CD4-positive, CD25-positive, alpha-beta regulatory T cell (primary cell): ENCODE data around the gene GLTP. TPM values are rescaled to one million over a fixed set of nuclear protein-coding genes. Genes with fewer than 3 reads are reported as not detected.
"Not testable (repeated sequence)": the region's sequence is repeated elsewhere in the genome, so short reads cannot be mapped to it uniquely, and the experiment has no call there.

Experiments
- ATAC-seq, 2 donors: fragments of 150-1000 bp; cut with Tn5 transposase; one replicate each; pipeline ENCODE4 v1.10.0; 2021; ENCODE audit warnings: low read depth in 2 of 2, moderate number of reproducible peaks in 2 of 2, moderate library complexity in 1 of 2
- DNase-seq, 3 donors: peaks; one replicate each; pipeline versions ENCODE4 v3.0.0 to v3.0.0-alpha.2; 2012 to 2022; ENCODE audit warnings: mixed read lengths in 1 of 3
- H3K27ac ChIP-seq: one replicate; pipeline ENCODE4 v1.7.0; 2013; ENCODE audit warnings: mild to moderate bottlenecking, low read length; ENCODE audit not compliant: insufficient read depth, poor library complexity, severe bottlenecking
- H3K27me3 ChIP-seq: one replicate; pipeline ENCODE4 v1.7.0; 2013; ENCODE audit warnings: low read length; ENCODE audit not compliant: control insufficient read depth, insufficient read depth
- H3K36me3 ChIP-seq: one replicate; pipeline ENCODE4 v1.7.0; 2013; ENCODE audit warnings: mild to moderate bottlenecking, low read length, moderate library complexity; ENCODE audit not compliant: control insufficient read depth, insufficient read depth
- H3K4me1 ChIP-seq: 2 replicates; pipeline ENCODE4 v1.7.0; 2013; ENCODE audit warnings: mild to moderate bottlenecking, low read length; ENCODE audit not compliant: insufficient read depth, control insufficient read depth, poor library complexity, severe bottlenecking
- H3K4me3 ChIP-seq: one replicate; pipeline ENCODE4 v1.7.0; 2013; ENCODE audit warnings: low read depth, mild to moderate bottlenecking, low read length, moderate library complexity
- H3K9me3 ChIP-seq, 2 experiments: 1 replicate in 1 of 2; 2 replicates in 1 of 2; pipeline ENCODE4 v1.7.0; 2013; ENCODE audit warnings: low read length in 2 of 2, mild to moderate bottlenecking in 1 of 2, moderate library complexity in 1 of 2; ENCODE audit not compliant: control insufficient read depth in 2 of 2
- H3K27ac Mint-ChIP-seq, 3 donors: one replicate each; pipeline ENCODE4 v1.8.0; 2020 to 2022; ENCODE audit warnings: mild to moderate bottlenecking in 3 of 3, mixed read lengths in 3 of 3, moderate library complexity in 2 of 3
- H3K27me3 Mint-ChIP-seq: one replicate; pipeline ENCODE4 v1.8.0; 2022; ENCODE audit warnings: mild to moderate bottlenecking, mixed read lengths
- H3K36me3 Mint-ChIP-seq: one replicate; pipeline ENCODE4 v1.8.0; 2020; ENCODE audit warnings: mixed read lengths
- H3K4me1 Mint-ChIP-seq, 4 donors: one replicate each; pipeline ENCODE4 v1.8.0; 2020 to 2022; ENCODE audit warnings: mixed read lengths in 4 of 4, mild to moderate bottlenecking in 1 of 4
- H3K4me3 Mint-ChIP-seq, 4 donors: one replicate each; pipeline ENCODE4 v1.8.0; 2020 to 2022; ENCODE audit warnings: mild to moderate bottlenecking in 4 of 4, mixed read lengths in 4 of 4, moderate library complexity in 3 of 4
- H3K9me3 Mint-ChIP-seq, 7 donors: one replicate each; pipeline ENCODE4 v1.8.0; 2020 to 2022; ENCODE audit warnings: mixed read lengths in 7 of 7, mild to moderate bottlenecking in 3 of 7, moderate library complexity in 2 of 7
- polyA plus RNA-seq, 4 donors: library from polyadenylated mRNA; unstranded; fragments of 300-500 nt; fragmentation: Illumina TruSeq; gene quantifications; one replicate each; pipeline ENCODE4 v1.2.3, GENCODE V29; 2021
- total RNA-seq: library from RNA; stranded (reverse); gene quantifications from one replicate; pipeline ENCODE4 v1.2.3, GENCODE V29; 2022

Gene GLTP
- total and polyA plus RNA-seq, 5 donors from 2014 or later: 31.1 to 48.9 (median 37.8) TPM

GRCh38 chr12:109892165-109892715 is 11.9 kb upstream of the GLTP start:
- H3K4me1 Mint-ChIP-seq: peaks cover 11 to 58% (median 36%) of the 10 kb centered on the region in 4 donors
- H3K27ac Mint-ChIP-seq: peak overlapping the region; percentile 17 to 95 (median 87)
- no peak overlapping the region for H3K4me3 ChIP-seq

GRCh38 chr12:109891731-109892130 is 11.4 kb upstream of the GLTP start:
- H3K27me3 Mint-ChIP-seq, H3K36me3 Mint-ChIP-seq, H3K27me3 ChIP-seq, DNase-seq, H3K9me3 ChIP-seq, H3K9me3 Mint-ChIP-seq, H3K36me3 ChIP-seq, ATAC-seq, H3K27ac ChIP-seq, H3K4me3 ChIP-seq: not testable (repeated sequence)
- peaks cover 11 to 58% (median 36%) of the 10 kb centered on the region in 4 donors for H3K4me1 Mint-ChIP-seq
- peaks cover 38% of the 10 kb centered on the region for H3K4me1 ChIP-seq
- H3K4me3 Mint-ChIP-seq: peak overlapping the region in 1 of 4 donors; percentile 58
- H3K27ac Mint-ChIP-seq: peak overlapping the region in 2 of 3 donors; percentile 87 to 95

More at GRCh38 chr12:109892165-109892715, 11.9 kb upstream of the GLTP start:
- H3K4me1 ChIP-seq: peaks cover 37% of the 10 kb centered on the region
- no peaks in the 10 kb centered on the region for H3K36me3 Mint-ChIP-seq
- no peaks in the 10 kb centered on the region for H3K9me3 ChIP-seq
- H3K27ac ChIP-seq: no peak overlapping the region
- no peaks in the 10 kb centered on the region for H3K36me3 ChIP-seq
- ATAC-seq (no peak), DNase-seq (no peak)
- no peaks in the 10 kb centered on the region for H3K27me3 ChIP-seq
- H3K9me3 Mint-ChIP-seq: no peaks in the 10 kb centered on the region
- H3K4me3 Mint-ChIP-seq: peak overlapping the region; percentile 11 to 58 (median 30)
- no peaks in the 10 kb centered on the region for H3K27me3 Mint-ChIP-seq

GRCh38 chr12:109890620-109891170 is 10.4 kb upstream of the GLTP start:
- no peaks in the 10 kb centered on the region for H3K9me3 ChIP-seq
- Mint-ChIP-seq H3K9me3 (no peaks in the 10 kb centered on the region), H3K4me3 (peak overlapping the region in 1 of 4 donors; percentile 33), H3K36me3 (no peaks in the 10 kb centered on the region), H3K27ac (no peak overlapping the region), H3K27me3 (no peaks in the 10 kb centered on the region), H3K4me1 (peaks cover 11 to 58% (median 36%) of the 10 kb centered on the region in 4 donors)
- no peak overlapping the region for H3K27ac ChIP-seq
- DNase-seq (no peak), ATAC-seq (no peak)
- no peaks in the 10 kb centered on the region for H3K27me3 ChIP-seq
- H3K4me1 ChIP-seq: peaks cover 38% of the 10 kb centered on the region
- H3K36me3 ChIP-seq: no peaks in the 10 kb centered on the region
- H3K4me3 ChIP-seq: no peak overlapping the region

GRCh38 chr12:109888179-109889020 is 8.1 kb upstream of the GLTP start:
- peak in 2 of 3 donors; percentile 53 to 84 for DNase-seq
- Histone ChIP-seq H3K9me3 (no peaks in the 10 kb centered on the region), H3K36me3 (no peaks in the 10 kb centered on the region), H3K4me1 (peaks cover 38% of the 10 kb centered on the region), H3K4me3 (peak overlapping the region; percentile 78), H3K27me3 (no peaks in the 10 kb centered on the region), H3K27ac (peak overlapping the region; percentile 85)
- Mint-ChIP-seq H3K27me3 (no peaks in the 10 kb centered on the region), H3K36me3 (no peaks in the 10 kb centered on the region), H3K4me3 (peak overlapping the region; percentile 56 to 91 (median 84)), H3K9me3 (peaks cover 0 to 1% (median 0%) of the 10 kb centered on the region in 7 donors), H3K4me1 (peaks cover 11 to 54% (median 35%) of the 10 kb centered on the region in 4 donors), H3K27ac (peak overlapping the region; percentile 97 to 99 (median 98))
- peak; percentile 75 to 82 for ATAC-seq

GRCh38 chr12:109885616-109886015 is 5.3 kb upstream of the GLTP start:
- Histone ChIP-seq H3K9me3 (no peaks in the 10 kb centered on the region), H3K36me3 (no peaks in the 10 kb centered on the region), H3K27ac (no peak overlapping the region), H3K27me3 (no peaks in the 10 kb centered on the region), H3K4me1 (peaks cover 32% of the 10 kb centered on the region), H3K4me3 (no peak overlapping the region)
- Mint-ChIP-seq H3K4me3 (no peak overlapping the region), H3K27ac (no peak overlapping the region), H3K4me1 (peaks cover 12 to 38% (median 27%) of the 10 kb centered on the region in 4 donors), H3K9me3 (peaks cover 0 to 1% (median 0%) of the 10 kb centered on the region in 7 donors), H3K27me3 (no peaks in the 10 kb centered on the region), H3K36me3 (no peaks in the 10 kb centered on the region)
- ATAC-seq (no peak), DNase-seq (no peak)

GRCh38 chr12:109883461-109883860 is 3.1 kb upstream of the GLTP start:
- H3K4me3 ChIP-seq: no peak overlapping the region
- peaks cover 0 to 1% (median 0%) of the 10 kb centered on the region in 7 donors for H3K9me3 Mint-ChIP-seq
- no peaks in the 10 kb centered on the region for H3K27me3 ChIP-seq
- peak overlapping the region in 1 of 4 donors; percentile 63 for H3K4me3 Mint-ChIP-seq
- peaks cover 8 to 39% (median 29%) of the 10 kb centered on the region in 4 donors for H3K4me1 Mint-ChIP-seq
- H3K27ac Mint-ChIP-seq: no peak overlapping the region
- no peaks in the 10 kb centered on the region for H3K36me3 ChIP-seq
- H3K9me3 ChIP-seq: no peaks in the 10 kb centered on the region
- ATAC-seq: no peak
- peaks cover 4% of the 10 kb centered on the region for H3K27me3 Mint-ChIP-seq
- peaks cover 36% of the 10 kb centered on the region for H3K4me1 ChIP-seq
- no peak for DNase-seq
- no peak overlapping the region for H3K27ac ChIP-seq
- no peaks in the 10 kb centered on the region for H3K36me3 Mint-ChIP-seq

- Mint-ChIP-seq H3K4me3 (peak overlapping the region; percentile 84 to 94 (median 89)), H3K4me1 (peaks cover 6 to 40% (median 24%) of the 10 kb centered on the region in 4 donors), H3K27ac (peak overlapping the region in 1 of 3 donors; percentile 5), H3K36me3 (no peaks in the 10 kb centered on the region), H3K9me3 (peaks cover 0 to 1% (median 0%) of the 10 kb centered on the region in 7 donors), H3K27me3 (peaks cover 4% of the 10 kb centered on the region)
- H3K27me3 ChIP-seq: no peaks in the 10 kb centered on the region
- no peak for ATAC-seq
- no peak overlapping the region for H3K27ac ChIP-seq
- H3K9me3 ChIP-seq: no peaks in the 10 kb centered on the region
- H3K4me1 ChIP-seq: peaks cover 27% of the 10 kb centered on the region
- no peaks in the 10 kb centered on the region for H3K36me3 ChIP-seq
- H3K4me3 ChIP-seq: no peak overlapping the region
- no peak for DNase-seq
Observed at GRCh38 chr12:109881752-109882151, 1.4 kb upstream of the GLTP start.
